Ishikawa (cell line): Measurements from ENCODE around the gene CCT2.
A peak's percentile ranks its signal among the peaks of the same experiment; 100 is the strongest.

Experiments used
- EP300 ChIP-seq: IDR thresholded peaks from 2 replicates; pipeline ENCODE4 v1.6.1; 2012; ENCODE audit warnings: borderline replicate concordance
- FOXM1 ChIP-seq: IDR thresholded peaks from 2 replicates; pipeline ENCODE4 v1.6.1; 2012; ENCODE audit warnings: low read depth, borderline replicate concordance
- NFIC ChIP-seq: IDR thresholded peaks from 2 replicates; pipeline ENCODE4 v1.6.1; 2012
- RAD21 ChIP-seq: IDR thresholded peaks from 2 replicates; pipeline ENCODE4 v1.6.1; 2012; ENCODE audit warnings: low read depth
- REST ChIP-seq: IDR thresholded peaks from 2 replicates; pipeline ENCODE4 v1.6.1; 2012; ENCODE audit warnings: low read depth, mild to moderate bottlenecking
- YY1 ChIP-seq: IDR thresholded peaks from 2 replicates; pipeline ENCODE4 v1.6.1; 2012; ENCODE audit warnings: low read depth

- no peak for TF ChIP-seq FOXM1
- TF ChIP-seq EP300: no peak
- TF ChIP-seq RAD21: peak; percentile 72
- TF ChIP-seq REST: no peak
- TF ChIP-seq YY1: no peak
- TF ChIP-seq NFIC: no peak
Measured at GRCh38 chr12:69633061-69633460, 47.8 kb downstream of the CCT2 start.
